IMR-90 (cell line): ENCODE results near the gene IRF5. TPM values are rescaled to one million over a fixed set of nuclear protein-coding genes. Genes with fewer than 3 reads are reported as not detected.

Experiments used
- ATAC-seq: fragments of 200-7000 bp; cut with Tn5 transposase; 2 replicates; pipeline ENCODE4 v1.9.1; 2020; ENCODE audit warnings: low read depth, mild to moderate bottlenecking, moderate library complexity
- BruUV-seq: library from RNA; stranded (reverse); fragments of 400-500 nt; replicated peaks from 2 replicates; lab custom pipeline; 2021; lab: Mats Ljungman, UMichigan
- CTCF ChIA-PET: fragments of 300-600 bp; formaldehyde crosslinking; extraction: SDS; loops from one replicate; lab custom pipeline; 2021; ENCODE audit warnings: antibody characterized with exemption; lab: Yijun Ruan, JAX
- POLR2A ChIA-PET: fragments of 300-600 bp; sonication (Branson Sonifier 250); formaldehyde crosslinking; loops from one replicate; lab custom pipeline; 2022; ENCODE audit warnings: antibody characterized with exemption; ENCODE audit not compliant: unreplicated experiment; lab: Charles Lee
- DNase-seq: peaks from one replicate; pipeline ENCODE4 v3.0.0; 2013
- H2AFZ ChIP-seq: replicated peaks from 2 replicates; pipeline ENCODE3; 2013; ENCODE audit warnings: low read length, mild to moderate bottlenecking; ENCODE audit not compliant: poor library complexity
- H2AK5ac ChIP-seq: 2 replicates; pipeline ENCODE4 v1.6.1; 2013; ENCODE audit warnings: low read depth, low read length, inconsistent platforms
- H2AK9ac ChIP-seq: replicated peaks from 2 replicates; pipeline ENCODE3; 2013; ENCODE audit warnings: mild to moderate bottlenecking, low read depth, low read length, moderate library complexity; ENCODE audit not compliant: poor library complexity
- H2BK120ac ChIP-seq: 2 replicates; pipeline ENCODE4 v1.6.1; 2013; ENCODE audit warnings: low read depth, low read length, inconsistent platforms
- H2BK15ac ChIP-seq: 3 replicates; pipeline ENCODE4 v1.6.1; 2013; ENCODE audit warnings: low read depth, low read length, inconsistent platforms
- H2BK20ac ChIP-seq: 2 replicates; pipeline ENCODE4 v1.6.1; 2013; ENCODE audit warnings: low read depth, mild to moderate bottlenecking, inconsistent platforms, low read length, moderate library complexity
- H2BK5ac ChIP-seq: 2 replicates; pipeline ENCODE4 v1.6.1; 2013; ENCODE audit warnings: mild to moderate bottlenecking, low read depth, low read length, inconsistent platforms; ENCODE audit not compliant: poor library complexity, severe bottlenecking
- H3K14ac ChIP-seq: replicated peaks from 2 replicates; pipeline ENCODE4 v1.6.1; 2013; ENCODE audit warnings: low read depth, low read length, inconsistent platforms
- H3K18ac ChIP-seq: 2 replicates; pipeline ENCODE4 v1.6.1; 2013; ENCODE audit warnings: low read depth, low read length, control low read depth
- H3K23ac ChIP-seq: 2 replicates; pipeline ENCODE4 v1.6.1; 2013; ENCODE audit warnings: low read depth, low read length, inconsistent platforms
- H3K27ac ChIP-seq: 2 replicates; pipeline ENCODE4 v1.5.1; 2013; ENCODE audit warnings: mild to moderate bottlenecking, control low read depth, low read length; ENCODE audit not compliant: insufficient read depth
- H3K27me3 ChIP-seq: 2 replicates; pipeline ENCODE4 v1.6.1; 2013; ENCODE audit warnings: low read length; ENCODE audit not compliant: control insufficient read depth, insufficient read depth
- H3K36me3 ChIP-seq: 2 replicates; pipeline ENCODE4 v1.6.1; 2013; ENCODE audit warnings: low read length, mixed read lengths; ENCODE audit not compliant: control insufficient read depth, insufficient read depth
- H3K4ac ChIP-seq: 2 replicates; pipeline ENCODE4 v1.6.1; 2013; ENCODE audit warnings: low read depth, low read length, inconsistent platforms
- H3K4me1 ChIP-seq: 2 replicates; pipeline ENCODE4 v1.6.1; 2013; ENCODE audit warnings: low read length, mixed read lengths; ENCODE audit not compliant: control insufficient read depth, insufficient read depth
- H3K4me2 ChIP-seq: 2 replicates; pipeline ENCODE4 v1.6.1; 2013; ENCODE audit warnings: low read depth, mild to moderate bottlenecking, control low read depth, low read length, moderate library complexity
- H3K4me3 ChIP-seq: 2 replicates; pipeline ENCODE4 v1.5.1; 2013; ENCODE audit warnings: low read depth, mild to moderate bottlenecking, control low read depth, low read length, moderate library complexity; ENCODE audit not compliant: insufficient read depth
- H3K56ac ChIP-seq: 2 replicates; pipeline ENCODE4 v1.6.1; 2013; ENCODE audit warnings: low read length, inconsistent platforms; ENCODE audit not compliant: insufficient read depth; ENCODE audit errors: extremely low read depth
- H3K79me1 ChIP-seq, 2 experiments: 2 replicates each; pipeline ENCODE4 v1.6.1; 2013; ENCODE audit warnings: low read length in 2 of 2, inconsistent platforms in 1 of 2, low read depth in 1 of 2
- H3K9ac ChIP-seq: 2 replicates; pipeline ENCODE4 v1.6.1; 2013; ENCODE audit warnings: low read depth, low read length, control low read depth
- H3K9me1 ChIP-seq: 2 replicates; pipeline ENCODE4 v1.6.1; 2013; ENCODE audit warnings: low read length, inconsistent platforms; ENCODE audit not compliant: insufficient read depth
- H3K9me3 ChIP-seq: 2 replicates; pipeline ENCODE4 v1.6.1; 2013; ENCODE audit warnings: low read length; ENCODE audit not compliant: control insufficient read depth, insufficient read depth
- H4K20me1 ChIP-seq: 2 replicates; pipeline ENCODE4 v1.6.1; 2013; ENCODE audit warnings: low read length, inconsistent platforms; ENCODE audit not compliant: insufficient read depth
- H4K5ac ChIP-seq: 2 replicates; pipeline ENCODE4 v1.6.1; 2013; ENCODE audit warnings: mild to moderate bottlenecking, low read depth, low read length, control low read depth
- H4K8ac ChIP-seq, 2 experiments: 2 replicates each; pipeline ENCODE4 v1.6.1; 2013; ENCODE audit warnings: low read depth in 2 of 2, low read length in 2 of 2, control low read depth in 1 of 2, inconsistent platforms in 1 of 2
- H4K91ac ChIP-seq: 2 replicates; pipeline ENCODE4 v1.6.1; 2013; ENCODE audit warnings: low read depth, low read length, inconsistent platforms; ENCODE audit not compliant: insufficient read depth
- BHLHE40 ChIP-seq: fragments of 150-350 bp; IDR thresholded peaks from 2 replicates; pipeline ENCODE4 v1.6.1; 2016; ENCODE audit warnings: mild to moderate bottlenecking, low read depth, low read length
- CEBPB ChIP-seq: IDR thresholded peaks from 2 replicates; pipeline ENCODE4 v1.6.1; 2012; ENCODE audit warnings: low read depth, low read length, improper control_type of control experiment
- CHD1 ChIP-seq: IDR thresholded peaks from 2 replicates; pipeline ENCODE4 v1.6.1; 2012; ENCODE audit warnings: low read depth, low read length, improper control_type of control experiment
- FOS ChIP-seq: fragments of 150-350 bp; IDR thresholded peaks from 2 replicates; pipeline ENCODE4 v1.6.1; 2016; ENCODE audit warnings: low read depth, low read length
- MAFK ChIP-seq: IDR thresholded peaks from 2 replicates; pipeline ENCODE4 v1.6.1; 2012; ENCODE audit warnings: low read depth, low read length, improper control_type of control experiment
- MAZ ChIP-seq: IDR thresholded peaks from 2 replicates; pipeline ENCODE4 v1.6.1; 2012; ENCODE audit warnings: low read depth, mild to moderate bottlenecking, low read length, improper control_type of control experiment, moderate library complexity, borderline replicate concordance
- MXI1 ChIP-seq: IDR thresholded peaks from 2 replicates; pipeline ENCODE4 v1.6.1; 2012; ENCODE audit warnings: low read depth, mild to moderate bottlenecking, low read length, moderate library complexity, borderline replicate concordance
- NFE2L2 ChIP-seq: fragments of 150-350 bp; IDR thresholded peaks from 2 replicates; pipeline ENCODE4 v1.6.1; 2016; ENCODE audit warnings: low read depth, mild to moderate bottlenecking, low read length
- POLR2A ChIP-seq: IDR thresholded peaks from 2 replicates; pipeline ENCODE4 v1.6.1; 2012; ENCODE audit warnings: mild to moderate bottlenecking, low read depth, low read length
- RAD21 ChIP-seq: IDR thresholded peaks from 2 replicates; pipeline ENCODE4 v1.6.1; 2012; ENCODE audit warnings: low read length, improper control_type of control experiment
- RCOR1 ChIP-seq: IDR thresholded peaks from 2 replicates; pipeline ENCODE4 v1.6.1; 2012; ENCODE audit warnings: mild to moderate bottlenecking, low read length, improper control_type of control experiment; ENCODE audit not compliant: insufficient replicate concordance
- RFX5 ChIP-seq: IDR thresholded peaks from 2 replicates; pipeline ENCODE4 v1.8.0; 2012; ENCODE audit warnings: low read depth, mild to moderate bottlenecking, low read length, moderate library complexity
- SMC3 ChIP-seq: fragments of 150-350 bp; IDR thresholded peaks from 2 replicates; pipeline ENCODE4 v1.6.1; 2016; ENCODE audit warnings: low read depth, mild to moderate bottlenecking, antibody characterized with exemption, low read length, moderate library complexity
- WGBS, 2 experiments: methylation state at CpG; one replicate each; pipeline versions ENCODE4 v1.1.5 to v1.1.7; 2013; ENCODE audit warnings: missing lambda C conversion rate in 2 of 2; ENCODE audit not compliant: insufficient read length in 1 of 2; ENCODE audit errors: extremely low coverage in 2 of 2; 5-methylcytosine and 5-hydroxymethylcytosine counted together
- dilution Hi-C: fragments of 300-500 bp; cut with HindIII; formaldehyde crosslinking; loops from one replicate; pipeline ENCODE4 v1.14.3; 2018; ENCODE audit warnings: low sequenced_read_pairs; ENCODE audit not compliant: unreplicated experiment
- in situ Hi-C: fragments of 300-500 bp; cut with MboI; formaldehyde crosslinking; loops from 3 replicates; pipeline ENCODE4 v1.14.3; 2019; ENCODE audit warnings: low sequenced_read_pairs, inconsistent platforms, mixed read lengths
- intact Hi-C: fragments of 100-400 bp; cut with micrococcal nuclease; formaldehyde crosslinking; loops from 2 replicates; pipeline ENCODE4 v1.10.0; 2022
- polyA plus RNA-seq, 3 experiments: library from polyadenylated mRNA; depleted of rRNA; stranded (reverse); fragments of >200 nt; gene quantifications; 2 replicates each; pipeline ENCODE4 v1.2.3, GENCODE V29; 2012; ENCODE audit warnings: low replicate concordance in 1 of 3
- total RNA-seq: library from RNA; depleted of rRNA; stranded (reverse); fragments of >200 nt; gene quantifications from 2 replicates; pipeline ENCODE4 v1.2.3, GENCODE V29; 2012
- TF ChIP-seq, protein P1 (sequence below): fragments of 150-350 bp; IDR thresholded peaks from 2 replicates; pipeline ENCODE4 v1.6.1; 2017; ENCODE audit warnings: mild to moderate bottlenecking, antibody characterized with exemption, low read length, low read depth
- TF ChIP-seq, protein P2 (sequence below): conservative IDR thresholded peaks from 2 replicates; pipeline ENCODE4 v1.5.1; 2012; ENCODE audit warnings: mild to moderate bottlenecking, low read depth, low read length, improper control_type of control experiment
- TF ChIP-seq, protein P3 (sequence below): fragments of 150-350 bp; IDR thresholded peaks from 2 replicates; pipeline ENCODE4 v1.6.1; 2016; ENCODE audit warnings: low read depth, mild to moderate bottlenecking, low read length, moderate library complexity, borderline replicate concordance

The IRF5 gene
- total and polyA plus RNA-seq, 2 of the 4 experiments (the other 2 are of a cell fraction) = 0.14 to 0.18 TPM

DNA sequence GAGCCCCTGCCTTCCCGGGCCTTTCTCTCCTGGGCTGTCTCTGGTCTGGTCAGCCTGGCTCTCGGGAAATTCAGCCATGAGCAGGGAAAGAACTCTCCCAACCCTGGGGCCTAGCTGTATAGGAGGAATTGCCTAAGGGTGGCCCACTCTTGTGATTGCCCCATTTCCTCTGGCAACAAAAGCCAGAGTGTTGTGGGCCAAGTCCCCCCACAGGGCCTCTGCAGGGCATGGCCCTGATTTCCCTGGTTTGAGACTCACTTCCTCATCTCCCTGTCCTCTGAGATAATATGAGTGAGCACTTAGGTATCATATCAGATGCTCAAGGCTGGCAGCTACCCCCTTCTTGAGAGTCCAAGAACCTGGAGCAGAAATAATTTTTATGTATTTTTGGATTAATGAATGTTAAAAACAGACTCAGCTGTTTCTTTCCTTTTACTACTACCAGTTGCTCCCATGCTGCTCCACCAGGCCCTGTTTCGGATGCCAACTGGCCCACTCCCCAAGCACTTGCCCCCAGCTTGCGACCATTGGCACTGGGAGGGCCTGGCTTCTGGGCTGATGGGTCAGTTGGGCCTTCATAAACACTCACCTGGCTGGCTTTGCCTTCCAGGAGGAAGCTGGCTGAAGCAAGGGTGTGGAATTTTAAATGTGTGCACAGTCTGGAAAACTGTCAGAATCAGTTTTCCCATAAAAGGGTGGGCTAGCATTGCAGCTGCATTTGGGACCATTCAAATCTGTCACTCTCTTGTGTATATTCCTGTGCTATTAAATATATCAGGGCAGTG is 11.4 kb downstream of the IRF5 start:
- H2AFZ ChIP-seq = no peak overlapping the region
- no peak overlapping the region for H2AK9ac ChIP-seq
- H2BK5ac ChIP-seq = no peak overlapping the region
- no peak overlapping the region for H4K91ac ChIP-seq
- BruUV-seq = no TSS peak
- no peak overlapping the region for H3K23ac ChIP-seq
- H2BK120ac ChIP-seq = no peak overlapping the region
- no peak overlapping the region for H2BK15ac ChIP-seq
- H3K36me3 ChIP-seq = peaks cover 5% of the 10 kb centered on the region
- no peak overlapping the region for H3K14ac ChIP-seq
- no peak overlapping the region for H4K5ac ChIP-seq
- H3K9me3 ChIP-seq = no peaks in the 10 kb centered on the region
- no peak overlapping the region for H2AK5ac ChIP-seq
- H3K56ac ChIP-seq = no peak overlapping the region
- H3K27ac ChIP-seq = no peak overlapping the region
- ATAC-seq (no peak), DNase-seq (no peak)
- H2BK20ac ChIP-seq = no peak overlapping the region
- H3K9me1 ChIP-seq = peaks cover 3% of the 10 kb centered on the region
- WGBS, 2 experiments = no CpG with 5 or more reads among the region's 4 CpGs
- no peak overlapping the region for H3K18ac ChIP-seq
- POLR2A ChIA-PET = no interaction called here
- no peaks in the 10 kb centered on the region for H3K79me1 ChIP-seq
- H4K8ac ChIP-seq = no peak overlapping the region
- H3K27me3 ChIP-seq = peaks cover 5% of the 10 kb centered on the region
- dilution Hi-C loops (no loop called here), in situ Hi-C loops (no loop called here), intact Hi-C loops (no loop called here)
- no peaks in the 10 kb centered on the region for H4K20me1 ChIP-seq
- CTCF ChIA-PET = no interaction called here
- H3K4ac ChIP-seq = no peak overlapping the region
- no peaks in the 10 kb centered on the region for H3K4me1 ChIP-seq
- H3K9ac ChIP-seq = no peak overlapping the region
- no peak overlapping the region for H3K4me2 ChIP-seq
- no peak overlapping the region for H3K4me3 ChIP-seq
- TF ChIP-seq BHLHE40 (no peak), RAD21 (no peak), POLR2A (no peak), MAFK (no peak), NFE2L2 (no peak), CEBPB (no peak), RCOR1 (no peak), SMC3 (no peak), MAZ (no peak), RFX5 (no peak), CHD1 (no peak), FOS (no peak), MXI1 (no peak)
- TF ChIP-seq, protein P1, sequence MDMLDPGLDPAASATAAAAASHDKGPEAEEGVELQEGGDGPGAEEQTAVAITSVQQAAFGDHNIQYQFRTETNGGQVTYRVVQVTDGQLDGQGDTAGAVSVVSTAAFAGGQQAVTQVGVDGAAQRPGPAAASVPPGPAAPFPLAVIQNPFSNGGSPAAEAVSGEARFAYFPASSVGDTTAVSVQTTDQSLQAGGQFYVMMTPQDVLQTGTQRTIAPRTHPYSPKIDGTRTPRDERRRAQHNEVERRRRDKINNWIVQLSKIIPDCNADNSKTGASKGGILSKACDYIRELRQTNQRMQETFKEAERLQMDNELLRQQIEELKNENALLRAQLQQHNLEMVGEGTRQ = no peak
- TF ChIP-seq, protein P2, sequence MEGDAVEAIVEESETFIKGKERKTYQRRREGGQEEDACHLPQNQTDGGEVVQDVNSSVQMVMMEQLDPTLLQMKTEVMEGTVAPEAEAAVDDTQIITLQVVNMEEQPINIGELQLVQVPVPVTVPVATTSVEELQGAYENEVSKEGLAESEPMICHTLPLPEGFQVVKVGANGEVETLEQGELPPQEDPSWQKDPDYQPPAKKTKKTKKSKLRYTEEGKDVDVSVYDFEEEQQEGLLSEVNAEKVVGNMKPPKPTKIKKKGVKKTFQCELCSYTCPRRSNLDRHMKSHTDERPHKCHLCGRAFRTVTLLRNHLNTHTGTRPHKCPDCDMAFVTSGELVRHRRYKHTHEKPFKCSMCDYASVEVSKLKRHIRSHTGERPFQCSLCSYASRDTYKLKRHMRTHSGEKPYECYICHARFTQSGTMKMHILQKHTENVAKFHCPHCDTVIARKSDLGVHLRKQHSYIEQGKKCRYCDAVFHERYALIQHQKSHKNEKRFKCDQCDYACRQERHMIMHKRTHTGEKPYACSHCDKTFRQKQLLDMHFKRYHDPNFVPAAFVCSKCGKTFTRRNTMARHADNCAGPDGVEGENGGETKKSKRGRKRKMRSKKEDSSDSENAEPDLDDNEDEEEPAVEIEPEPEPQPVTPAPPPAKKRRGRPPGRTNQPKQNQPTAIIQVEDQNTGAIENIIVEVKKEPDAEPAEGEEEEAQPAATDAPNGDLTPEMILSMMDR = no peak
- TF ChIP-seq, protein P3, sequence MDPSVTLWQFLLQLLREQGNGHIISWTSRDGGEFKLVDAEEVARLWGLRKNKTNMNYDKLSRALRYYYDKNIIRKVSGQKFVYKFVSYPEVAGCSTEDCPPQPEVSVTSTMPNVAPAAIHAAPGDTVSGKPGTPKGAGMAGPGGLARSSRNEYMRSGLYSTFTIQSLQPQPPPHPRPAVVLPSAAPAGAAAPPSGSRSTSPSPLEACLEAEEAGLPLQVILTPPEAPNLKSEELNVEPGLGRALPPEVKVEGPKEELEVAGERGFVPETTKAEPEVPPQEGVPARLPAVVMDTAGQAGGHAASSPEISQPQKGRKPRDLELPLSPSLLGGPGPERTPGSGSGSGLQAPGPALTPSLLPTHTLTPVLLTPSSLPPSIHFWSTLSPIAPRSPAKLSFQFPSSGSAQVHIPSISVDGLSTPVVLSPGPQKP = no peak
